ENCODE data around the gene KIAA0040. TPM values are rescaled to one million over a fixed set of nuclear protein-coding genes. Genes with fewer than 3 reads are reported as not detected.

Gene KIAA0040
- total RNA-seq, 1 experiment from 2014 or later = 5.0 TPM

DNA sequence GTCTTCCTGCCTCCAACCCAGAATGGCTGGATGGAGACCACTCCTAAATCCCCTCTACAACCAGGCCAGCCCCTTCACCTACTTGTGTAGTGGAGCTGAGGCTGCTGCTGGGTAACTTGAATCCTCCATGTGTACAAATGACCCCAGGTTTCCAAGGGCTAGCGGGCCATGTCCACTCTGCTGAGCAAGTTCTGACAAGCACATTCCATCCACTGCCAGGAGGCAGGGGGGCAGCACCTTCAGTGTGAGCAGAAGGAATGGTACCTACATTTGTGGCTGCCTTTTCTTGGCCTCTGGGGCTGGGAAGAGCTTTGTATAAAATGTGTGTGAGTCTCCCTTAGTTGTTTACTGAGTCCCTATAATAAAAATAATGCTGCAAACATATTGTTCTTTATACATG, 14.5 kb downstream of the KIAA0040 start:
- no peak overlapping the region for H2BK12ac ChIP-seq (ENCODE audit: insufficient read length, low read depth, low read length)
- no peaks in the 10 kb centered on the region for H4K20me1 ChIP-seq (ENCODE audit: control insufficient read depth, insufficient read depth, insufficient read length)
- no peak overlapping the region for H4K5ac ChIP-seq (ENCODE audit: insufficient read length, low read depth, low read length)
- H3K27ac Mint-ChIP-seq = no peak overlapping the region
- H3T11ph ChIP-seq (ENCODE audit: low read length) = no peak overlapping the region
- H3K79me1 ChIP-seq (ENCODE audit: insufficient read depth, low read depth, low read length, poor library complexity, severe bottlenecking) = no peaks in the 10 kb centered on the region
- no peak overlapping the region for H3K4me2 ChIP-seq (ENCODE audit: insufficient read depth, insufficient read length, low read length)
- H3K4me1 ChIP-seq (ENCODE audit: insufficient read depth, low read length) = no peaks in the 10 kb centered on the region
- H3K18ac ChIP-seq (ENCODE audit: insufficient read length, low read depth, low read length) = no peak overlapping the region
- no peak overlapping the region for H2BK15ac ChIP-seq (ENCODE audit: low read depth, low read length)
- no CpG with 5 or more reads among the region's 1 CpG for WGBS (ENCODE audit: extremely low coverage, insufficient read length, low lambda C conversion rate)
- no peaks in the 10 kb centered on the region for H3K27me3 Mint-ChIP-seq (ENCODE audit: low read depth)
- no peak overlapping the region for H3K23ac ChIP-seq (ENCODE audit: insufficient read length, low read depth, low read length)
- H3K9me3 Mint-ChIP-seq = no peaks in the 10 kb centered on the region
- H3K9ac ChIP-seq (ENCODE audit: extremely low read depth, insufficient read length, low read length) = no peak overlapping the region
- no peaks in the 10 kb centered on the region for H3K27me3 ChIP-seq (ENCODE audit: insufficient read depth, low read length)
- no peak overlapping the region for H2AK5ac ChIP-seq (ENCODE audit: insufficient read length, low read length)
- no peak overlapping the region for H3K4ac ChIP-seq (ENCODE audit: low read depth, low read length)
- H3K36me3 Mint-ChIP-seq (ENCODE audit: insufficient read depth in 1 of 3, low read depth in 3 of 3) = no peaks in the 10 kb centered on the region; a peak in 2 of 7 replicates
- H2BK20ac ChIP-seq (ENCODE audit: low read depth, low read length, poor library complexity, severe bottlenecking) = no peak overlapping the region
- no peak overlapping the region for H4K8ac ChIP-seq (replicated peaks; ENCODE audit: insufficient read length, low read depth, low read length)
- TF ChIP-seq, protein P1, sequence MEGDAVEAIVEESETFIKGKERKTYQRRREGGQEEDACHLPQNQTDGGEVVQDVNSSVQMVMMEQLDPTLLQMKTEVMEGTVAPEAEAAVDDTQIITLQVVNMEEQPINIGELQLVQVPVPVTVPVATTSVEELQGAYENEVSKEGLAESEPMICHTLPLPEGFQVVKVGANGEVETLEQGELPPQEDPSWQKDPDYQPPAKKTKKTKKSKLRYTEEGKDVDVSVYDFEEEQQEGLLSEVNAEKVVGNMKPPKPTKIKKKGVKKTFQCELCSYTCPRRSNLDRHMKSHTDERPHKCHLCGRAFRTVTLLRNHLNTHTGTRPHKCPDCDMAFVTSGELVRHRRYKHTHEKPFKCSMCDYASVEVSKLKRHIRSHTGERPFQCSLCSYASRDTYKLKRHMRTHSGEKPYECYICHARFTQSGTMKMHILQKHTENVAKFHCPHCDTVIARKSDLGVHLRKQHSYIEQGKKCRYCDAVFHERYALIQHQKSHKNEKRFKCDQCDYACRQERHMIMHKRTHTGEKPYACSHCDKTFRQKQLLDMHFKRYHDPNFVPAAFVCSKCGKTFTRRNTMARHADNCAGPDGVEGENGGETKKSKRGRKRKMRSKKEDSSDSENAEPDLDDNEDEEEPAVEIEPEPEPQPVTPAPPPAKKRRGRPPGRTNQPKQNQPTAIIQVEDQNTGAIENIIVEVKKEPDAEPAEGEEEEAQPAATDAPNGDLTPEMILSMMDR (conservative IDR thresholded peaks at IDR 0.05) = no peak
- H3K23me2 ChIP-seq (ENCODE audit: insufficient read length, low read depth, low read length, poor library complexity, severe bottlenecking) = no peaks in the 10 kb centered on the region
- H3K4me3 Mint-ChIP-seq = no peak overlapping the region
- peaks cover 4 to 14% of the 10 kb centered on the region in 2 experiments for H3K4me1 Mint-ChIP-seq
- no peak overlapping the region for H2AFZ ChIP-seq (ENCODE audit: low read length)
- no peak overlapping the region for H3K27ac ChIP-seq (ENCODE audit: insufficient read length, low read depth, low read length)
- no peak overlapping the region for H2BK5ac ChIP-seq (ENCODE audit: insufficient read length, low read length)
- no peaks in the 10 kb centered on the region for H3K79me2 ChIP-seq (ENCODE audit: insufficient read depth, low read length)
- H3K56ac ChIP-seq (ENCODE audit: insufficient read length, low read depth, low read length) = no peak overlapping the region
- H3K9me3 ChIP-seq (ENCODE audit: control insufficient read depth, low read depth, low read length) = no peaks in the 10 kb centered on the region
- no peak overlapping the region for H3K14ac ChIP-seq (ENCODE audit: insufficient read depth, low read length)
- no peak for DNase-seq
- H4K91ac ChIP-seq (ENCODE audit: insufficient read length, low read depth, low read length) = no peak overlapping the region
- H2BK120ac ChIP-seq (ENCODE audit: low read depth, low read length, poor library complexity, severe bottlenecking) = no peak overlapping the region

All from H9 (cell line).